K562 (cell line): ENCODE results near the gene PTP4A2. TPM values are rescaled to one million over a fixed set of nuclear protein-coding genes. Genes with fewer than 3 reads are reported as not detected.

Source experiments
- ATAC-seq: fragments of 200-7000 bp; cut with Tn5 transposase; 3 replicates; pipeline ENCODE4 v1.9.1; 2020; ENCODE audit warnings: moderate library complexity
- BruUV-seq: library from RNA; stranded (reverse); fragments of 400-500 nt; replicated peaks from 2 replicates; lab custom pipeline; 2021; lab: Mats Ljungman, UMichigan
- CTCF ChIA-PET: fragments of 300-600 bp; formaldehyde crosslinking; extraction: SDS; loops from one replicate; lab custom pipeline; 2021; ENCODE audit warnings: low intra/inter-chr PET ratio; lab: Yijun Ruan, JAX
- POLR2A ChIA-PET: fragments of 300-600, 350-650 bp; sonication (Branson Sonifier 250); formaldehyde crosslinking; extraction: SDS; loops from one replicate; lab custom pipeline; 2021; ENCODE audit warnings: antibody characterized with exemption, inconsistent platforms; lab: Yijun Ruan, JAX
- DNase-seq, 4 experiments: peaks; one replicate each; pipeline versions ENCODE4 v3.0.0 to v3.0.0-alpha.2; 2011 to 2018; ENCODE audit warnings: low spot score in 3 of 4, mixed read lengths in 3 of 4; ENCODE audit errors: extremely low read depth in 1 of 4
- FAIRE-seq: peaks from 2 replicates; lab custom pipeline; 2011; peaks lifted over from hg19 to GRCh38; lab: Jason Lieb, UNC
- H2AFZ ChIP-seq: 2 replicates; pipeline ENCODE4 v1.6.0; 2011; ENCODE audit warnings: low read depth, low read length, control low read depth, inconsistent platforms
- H3K27ac ChIP-seq: fragments of 200-600 bp; 3 replicates; pipeline ENCODE4 v1.8.0; 2011; ENCODE audit warnings: low read depth, mild to moderate bottlenecking, control low read depth, inconsistent platforms, low read length, moderate library complexity, mixed read lengths; ENCODE audit errors: extremely low read depth
- H3K27me3 ChIP-seq, 2 experiments: fragments of 300-600 bp in 1 of 2; 2 replicates in 1 of 2; 3 replicates in 1 of 2; pipeline versions ENCODE4 v1.6.0 to v1.8.0; 2011; ENCODE audit warnings: inconsistent platforms in 2 of 2, low read length in 2 of 2, mild to moderate bottlenecking in 1 of 2, mixed read lengths in 1 of 2, moderate library complexity in 1 of 2; ENCODE audit not compliant: control insufficient read depth in 2 of 2, insufficient read depth in 2 of 2
- H3K36me3 ChIP-seq: fragments of 300-600 bp; 3 replicates; pipeline ENCODE4 v1.8.0; 2011; ENCODE audit warnings: mild to moderate bottlenecking, low read length, inconsistent platforms; ENCODE audit not compliant: control insufficient read depth, insufficient read depth
- H3K4me1 ChIP-seq, 2 experiments: fragments of 200-600 bp in 1 of 2; replicated peaks in 1 of 2; 2 replicates in 1 of 2; 3 replicates in 1 of 2; pipeline versions ENCODE4 v1.5.1 to v1.8.0; 2011; ENCODE audit warnings: inconsistent platforms in 2 of 2, low read length in 2 of 2, mild to moderate bottlenecking in 1 of 2, mixed read lengths in 1 of 2, moderate library complexity in 1 of 2; ENCODE audit not compliant: control insufficient read depth in 2 of 2, insufficient read depth in 2 of 2
- H3K4me2 ChIP-seq: 2 replicates; pipeline ENCODE4 v1.6.1; 2011; ENCODE audit warnings: low read length, control low read depth, inconsistent platforms, mixed read lengths; ENCODE audit not compliant: insufficient read depth
- H3K4me3 ChIP-seq: fragments of 200-600 bp; sonication (generic), shearing (Covaris generic); 2 replicates; pipeline ENCODE4 v1.5.1; 2016; ENCODE audit warnings: control low read depth, inconsistent platforms
- H3K79me2 ChIP-seq: fragments of 200-600 bp; 3 replicates; pipeline ENCODE4 v1.8.0; 2011; ENCODE audit warnings: low read length, inconsistent platforms; ENCODE audit not compliant: control insufficient read depth, insufficient read depth
- H3K9ac ChIP-seq, 2 experiments: 2 replicates each; pipeline versions ENCODE4 v1.6.0 to v1.6.1; 2011; ENCODE audit warnings: low read depth in 2 of 2, low read length in 2 of 2, control low read depth in 1 of 2, inconsistent platforms in 1 of 2, mild to moderate bottlenecking in 1 of 2, mixed read lengths in 1 of 2; ENCODE audit not compliant: insufficient read depth in 1 of 2
- H3K9me1 ChIP-seq: one replicate; pipeline ENCODE4 v1.6.0; 2011; ENCODE audit warnings: inconsistent platforms, mild to moderate bottlenecking, low read length, moderate library complexity; ENCODE audit not compliant: control insufficient read depth, insufficient read depth
- H3K9me3 ChIP-seq: replicated peaks from 2 replicates; pipeline ENCODE4 v1.5.1; 2011; ENCODE audit warnings: low read depth, low read length, inconsistent platforms; ENCODE audit not compliant: control insufficient read depth, insufficient read depth
- H4K20me1 ChIP-seq: replicated peaks from 2 replicates; pipeline ENCODE4 v1.6.1; 2011; ENCODE audit warnings: low read length, inconsistent platforms, mixed read lengths; ENCODE audit not compliant: control insufficient read depth, insufficient read depth
- BMI1 ChIP-seq: fragments of 150-350 bp; IDR thresholded peaks from 2 replicates; pipeline ENCODE4 v1.6.1; 2014; ENCODE audit warnings: low read length
- CEBPB ChIP-seq: fragments of 450-650 bp; IDR thresholded peaks from 2 replicates; pipeline ENCODE4 v1.6.1; 2016; ENCODE audit warnings: missing genetic modification characterization, missing compliant biosample characterization
- CEBPG ChIP-seq, 3 experiments: fragments of 200-800 bp in 1 of 3; sonication (Bioruptor generic) in 1 of 3; sonication (generic) in 1 of 3; formaldehyde crosslinking in 1 of 3; IDR thresholded peaks in 2 of 3; conservative IDR thresholded peaks in 1 of 3; 2 replicates each; pipeline versions ENCODE4 v1.6.1 to v1.8.0; 2016 to 2022; ENCODE audit warnings: missing compliant biosample characterization in 2 of 3, missing genetic modification characterization in 2 of 3, mild to moderate bottlenecking in 1 of 3, missing genetic modification reagents in 1 of 3
- CREB5 ChIP-seq: fragments of 250-450 bp; sonication (Bioruptor Pico); IDR thresholded peaks from 2 replicates; pipeline ENCODE4 v1.5.0; 2020; ENCODE audit warnings: mild to moderate bottlenecking
- EP300 ChIP-seq: IDR thresholded peaks from 2 replicates; pipeline ENCODE4 v1.6.1; 2012; ENCODE audit warnings: low read length, improper control_type of control experiment
- FOXA3 ChIP-seq, 2 experiments: fragments of 450-650 bp in 1 of 2; sonication (generic) in 1 of 2; formaldehyde crosslinking; IDR thresholded peaks in 1 of 2; conservative IDR thresholded peaks in 1 of 2; 2 replicates each; pipeline versions ENCODE4 v1.4.0 to v1.8.0; 2020 to 2022; ENCODE audit warnings: mild to moderate bottlenecking in 2 of 2, missing genetic modification reagents in 1 of 2
- HNRNPUL1 ChIP-seq: fragments of 200-400 bp; formaldehyde crosslinking; IDR thresholded peaks from 2 replicates; pipeline ENCODE4 v1.6.1; 2017; ENCODE audit warnings: low read length
- MXI1 ChIP-seq: IDR thresholded peaks from 2 replicates; pipeline ENCODE4 v1.6.1; 2011; ENCODE audit warnings: low read depth, mild to moderate bottlenecking, improper control_type of control experiment, low read length
- POLR2G ChIP-seq: fragments of 200-400 bp; formaldehyde crosslinking; IDR thresholded peaks from 2 replicates; pipeline ENCODE4 v1.6.1; 2017; ENCODE audit warnings: low read depth, mild to moderate bottlenecking, antibody characterized with exemption, low read length, moderate library complexity
- SAP30 ChIP-seq: fragments of 200-600 bp; sonication (generic); IDR thresholded peaks from 2 replicates; pipeline ENCODE4 v1.6.1; 2012; ENCODE audit warnings: borderline replicate concordance, low read depth, mild to moderate bottlenecking, moderate library complexity, low read length, control low read depth, inconsistent platforms; ENCODE audit not compliant: insufficient read depth, poor library complexity, severe bottlenecking
- ZBED1 ChIP-seq: IDR thresholded peaks from 2 replicates; pipeline ENCODE4 v1.6.1; 2014
- ZHX1 ChIP-seq: fragments of 150-350 bp; conservative IDR thresholded peaks from 2 replicates; pipeline ENCODE4 v1.6.1; 2014; ENCODE audit warnings: low read length
- ZNF57 ChIP-seq: fragments of 450-650 bp; formaldehyde crosslinking; IDR thresholded peaks from 2 replicates; pipeline ENCODE4 v1.4.0; 2020; ENCODE audit warnings: mild to moderate bottlenecking, moderate library complexity
- ZNF764 ChIP-seq: fragments of 250-450 bp; sonication (Bioruptor Pico); IDR thresholded peaks from 2 replicates; pipeline ENCODE4 v1.4.0; 2020; ENCODE audit warnings: low read depth, mild to moderate bottlenecking, moderate library complexity
- ZZZ3 ChIP-seq: fragments of 450-650 bp; IDR thresholded peaks from 2 replicates; pipeline ENCODE4 v1.6.1; 2016; ENCODE audit warnings: antibody characterized with exemption, mild to moderate bottlenecking, moderate library complexity
- WGBS: fragments of 100-300 bp; shearing (Covaris generic); methylation state at CpG from one replicate; pipeline ENCODE4 v1.1.6; 2016; ENCODE audit warnings: low coverage, mixed read lengths; ENCODE audit not compliant: insufficient coverage; ENCODE audit errors: missing lambda C conversion rate; 5-methylcytosine and 5-hydroxymethylcytosine counted together
- in situ Hi-C: fragments of 300-500 bp; cut with MboI; formaldehyde crosslinking; loops from 4 replicates; pipeline ENCODE4 v1.15.0; 2018; ENCODE audit warnings: inconsistent platforms, mixed read lengths
- intact Hi-C: fragments of 100-400 bp; cut with micrococcal nuclease; formaldehyde crosslinking; loops from 2 replicates; pipeline ENCODE4 v1.14.2; 2022
- polyA plus RNA-seq, 8 experiments: library from polyadenylated mRNA; depleted of rRNA in 4 of 8; stranded (reverse) in 5 of 8; unstranded in 3 of 8; fragments of >200 nt; fragmentation: Nextera tagmentation in 2 of 8; fragmentation: Illumina TruSeq in 1 of 8; extraction: Ambion mirVana in 2 of 8; extraction: Trizol in 1 of 8; gene quantifications; 2 replicates each; pipeline versions ENCODE4 v1.2.1 to v1.2.3, GENCODE V29; 2011 to 2014; ENCODE audit warnings: inconsistent platforms in 1 of 8, missing spikeins in 1 of 8
- total RNA-seq, 7 experiments: library from RNA; depleted of rRNA in 6 of 7; stranded (reverse); fragments of >200 nt in 6 of 7; fragmentation: Illumina TruSeq in 2 of 7; extraction: Trizol in 2 of 7; gene quantifications; 2 replicates each; pipeline versions ENCODE4 v1.2.1 to v1.2.3, GENCODE V29; 2011 to 2021; ENCODE audit warnings: low replicate concordance in 1 of 7
- TF ChIP-seq, protein P1 (sequence below): fragments of 250-450 bp; sonication (Bioruptor Pico); IDR thresholded peaks from 2 replicates; pipeline ENCODE4 v1.5.0; 2021
- TF ChIP-seq, protein P2 (sequence below): fragments of 450-650 bp; IDR thresholded peaks from 2 replicates; pipeline ENCODE4 v1.6.1; 2016; ENCODE audit warnings: missing biosample characterization, missing genetic modification characterization

The PTP4A2 gene
- total and polyA plus RNA-seq, 9 of the 15 experiments (the other 6 are each of a cell fraction or from before 2014, with no cell fraction given): 197 to 870 (median 480) TPM

- intact Hi-C loops: no loop called here
- Histone ChIP-seq H2AFZ (no peak overlapping the region), H3K36me3 (no peaks in the 10 kb centered on the region), H3K4me1 (peaks cover 3 to 9% of the 10 kb centered on the region in 2 experiments; a peak in 4 of 5 replicates), H3K9me3 (no peaks in the 10 kb centered on the region), H3K27ac (no peak overlapping the region), H3K9ac (no peak overlapping the region), H4K20me1 (no peaks in the 10 kb centered on the region), H3K27me3 (no peaks in the 10 kb centered on the region), H3K4me3 (no peak overlapping the region), H3K4me2 (no peak overlapping the region), H3K9me1 (no peaks in the 10 kb centered on the region), H3K79me2 (no peaks in the 10 kb centered on the region)
- ATAC-seq: no peak
- no peak for DNase-seq
- CTCF ChIA-PET: no interaction called here
- no peak for FAIRE-seq
- POLR2A ChIA-PET: interaction anchor here (0.8 to 1.0 kb wide), 2 partner anchors 9 to 13 kb away, joined by 3 read pairs; no protein-coding TSS in a partner anchor
- 57% methylated on average over 7 of the region's 7 CpGs for WGBS
- BruUV-seq: no TSS peak
- in situ Hi-C loops: no loop called here
- no peak for TF ChIP-seq ZBED1
- no peak for TF ChIP-seq BMI1
- no peak for TF ChIP-seq ZNF764 (CRISPR knock-in tag)
- TF ChIP-seq ZHX1: no peak
- TF ChIP-seq CREB5 (CRISPR knock-in tag): no peak
- TF ChIP-seq POLR2G: no peak
- no peak for TF ChIP-seq SAP30
- TF ChIP-seq ZNF57 (CRISPR knock-in tag): no peak
- TF ChIP-seq MXI1: no peak
- TF ChIP-seq CEBPG (CRISPR knock-in tag; IDR thresholded peaks at IDR 0.05): peak; percentile 34; the same call in 1 of the 2 replicates
- peak; percentile 49 to 72; a peak in 2 of 4 replicates for TF ChIP-seq CEBPG (tag; conservative IDR thresholded peaks at IDR 0.05 in 1 of 2, IDR thresholded peaks at IDR 0.05 in 1 of 2)
- no peak for TF ChIP-seq ZZZ3
- TF ChIP-seq, protein P1, sequence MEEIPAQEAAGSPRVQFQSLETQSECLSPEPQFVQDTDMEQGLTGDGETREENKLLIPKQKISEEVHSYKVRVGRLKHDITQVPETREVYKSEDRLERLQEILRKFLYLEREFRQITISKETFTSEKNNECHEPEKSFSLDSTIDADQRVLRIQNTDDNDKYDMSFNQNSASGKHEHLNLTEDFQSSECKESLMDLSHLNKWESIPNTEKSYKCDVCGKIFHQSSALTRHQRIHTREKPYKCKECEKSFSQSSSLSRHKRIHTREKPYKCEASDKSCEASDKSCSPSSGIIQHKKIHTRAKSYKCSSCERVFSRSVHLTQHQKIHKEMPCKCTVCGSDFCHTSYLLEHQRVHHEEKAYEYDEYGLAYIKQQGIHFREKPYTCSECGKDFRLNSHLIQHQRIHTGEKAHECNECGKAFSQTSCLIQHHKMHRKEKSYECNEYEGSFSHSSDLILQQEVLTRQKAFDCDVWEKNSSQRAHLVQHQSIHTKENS (CRISPR knock-in tag): no peak
- TF ChIP-seq EP300: no peak
- peak; percentile 91 for TF ChIP-seq CEBPB (tag)
- TF ChIP-seq, protein P2, sequence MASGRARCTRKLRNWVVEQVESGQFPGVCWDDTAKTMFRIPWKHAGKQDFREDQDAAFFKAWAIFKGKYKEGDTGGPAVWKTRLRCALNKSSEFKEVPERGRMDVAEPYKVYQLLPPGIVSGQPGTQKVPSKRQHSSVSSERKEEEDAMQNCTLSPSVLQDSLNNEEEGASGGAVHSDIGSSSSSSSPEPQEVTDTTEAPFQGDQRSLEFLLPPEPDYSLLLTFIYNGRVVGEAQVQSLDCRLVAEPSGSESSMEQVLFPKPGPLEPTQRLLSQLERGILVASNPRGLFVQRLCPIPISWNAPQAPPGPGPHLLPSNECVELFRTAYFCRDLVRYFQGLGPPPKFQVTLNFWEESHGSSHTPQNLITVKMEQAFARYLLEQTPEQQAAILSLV: 0 out of 2 replicates have a peak, but pooled peaks have one; percentile 39
- TF ChIP-seq HNRNPUL1: no peak
- no peak for TF ChIP-seq FOXA3 (CRISPR knock-in tag; conservative IDR thresholded peaks at IDR 0.05 in 1 of 2, IDR thresholded peaks at IDR 0.05 in 1 of 2)
These were observed 70.6 kb downstream of the PTP4A2 start for GRCh38 chr1:31867546-31867945.
